DMS153 treated with DMSO at 0.1 percent for 48 hours (cell line): Measurements from ENCODE around the gene SDR42E2.

Source experiments
- DNase-seq: peaks from one replicate; lab custom pipeline; 2025; ENCODE audit not compliant: unreplicated experiment; lab: John Stamatoyannopoulos, UW

SDR42E2 gene

DNA sequence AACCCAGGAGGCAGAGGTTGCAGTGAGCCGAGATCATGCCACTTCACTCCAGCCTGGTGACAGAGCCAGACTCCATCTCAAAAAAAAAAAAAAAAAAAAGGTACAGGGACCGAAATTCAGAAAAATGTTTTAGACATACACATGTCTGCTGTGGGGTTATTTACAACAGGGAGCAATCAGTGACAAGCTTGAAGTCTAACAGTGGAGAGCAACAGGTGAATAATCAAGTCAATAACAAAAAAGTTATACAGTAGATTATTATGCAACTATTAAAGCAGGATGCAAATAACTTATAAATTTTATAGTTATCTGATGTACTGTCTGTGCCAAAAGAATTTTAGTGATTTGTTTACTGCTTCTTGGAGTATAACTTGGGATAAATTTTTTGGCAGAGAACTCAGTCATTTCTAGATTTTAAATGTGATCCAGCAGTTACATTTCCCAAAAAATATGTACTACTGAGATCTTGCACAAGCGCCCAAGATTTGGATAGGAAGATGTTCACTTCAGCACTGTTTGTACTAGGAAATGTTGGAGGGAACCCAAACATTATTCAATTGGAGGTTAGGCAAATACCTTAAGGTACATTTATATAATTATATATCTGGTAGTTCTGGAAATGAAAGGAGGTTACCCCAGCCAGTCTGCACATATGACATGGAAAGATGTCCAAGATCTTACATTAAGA, 77.9 kb downstream of the SDR42E2 start:
- no peak for DNase-seq
